HCT116 (cell line): ENCODE data around the gene IDUA. TPM values are rescaled to one million over a fixed set of nuclear protein-coding genes. Genes with fewer than 3 reads are reported as not detected.
A peak's percentile ranks its signal among the peaks of the same experiment; 100 is the strongest.

ENCODE experiments used
- ATAC-seq: fragments of 200-7000 bp; cut with Tn5 transposase; 2 replicates; pipeline ENCODE4 v1.9.1; 2020; ENCODE audit warnings: mild to moderate bottlenecking, moderate library complexity
- BruUV-seq: library from RNA; stranded (reverse); fragments of 400-500 nt; replicated peaks from 2 replicates; lab custom pipeline; 2021; lab: Mats Ljungman, UMichigan
- CTCF ChIA-PET: fragments of 300-600 bp; sonication (Branson Sonifier 250); formaldehyde crosslinking; loops from one replicate; lab custom pipeline; 2021; ENCODE audit warnings: antibody characterized with exemption; lab: Charles Lee
- POLR2A ChIA-PET: fragments of 300-600, 350-600 bp; sonication (Branson Sonifier 250); formaldehyde crosslinking; loops from one replicate; lab custom pipeline; 2021; ENCODE audit warnings: antibody characterized with exemption; lab: Charles Lee
- RAD21 ChIA-PET, 2 experiments: fragments of 300-600 bp; sonication (Branson Sonifier 250); formaldehyde crosslinking; loops; one replicate each; lab custom pipeline; 2023; ENCODE audit warnings: low total read pairs in 2 of 2; ENCODE audit not compliant: uncharacterized antibody in 2 of 2, unreplicated experiment in 2 of 2, low non-redundant PET in 1 of 2; lab: Charles Lee
- DNase-seq: peaks from one replicate; pipeline ENCODE4 v3.0.0-alpha.2; 2010; ENCODE audit warnings: low read depth, low spot score
- H2AFZ ChIP-seq: fragments of 200-600 bp; shearing (Covaris generic), sonication (generic); 2 replicates; pipeline ENCODE4 v1.6.1; 2017; ENCODE audit warnings: low read depth, mixed run types, mixed read lengths, antibody characterized with exemption, low read length; ENCODE audit not compliant: poor library complexity, severe bottlenecking
- H3K27ac ChIP-seq: 2 replicates; pipeline ENCODE4 v1.5.1; 2012; ENCODE audit warnings: low read depth, low read length
- H3K27me3 ChIP-seq: fragments of 200-600 bp; sonication (generic); 2 replicates; pipeline ENCODE4 v1.6.1; 2016; ENCODE audit warnings: mixed run types, low read length, mixed read lengths; ENCODE audit not compliant: insufficient read depth
- H3K36me3 ChIP-seq, 2 experiments: fragments of 200-500 bp in 1 of 2; fragments of 200-600 bp in 1 of 2; sonication (Bioruptor generic) in 1 of 2; sonication (generic) in 1 of 2; 2 replicates each; pipeline versions ENCODE4 v1.5.1 to v1.6.1; 2014 to 2016; ENCODE audit warnings: low read length in 2 of 2, inconsistent platforms in 1 of 2, mixed read lengths in 1 of 2, mixed run types in 1 of 2; ENCODE audit not compliant: insufficient read depth in 2 of 2, control insufficient read depth in 1 of 2
- H3K4me1 ChIP-seq, 2 experiments: fragments of 200-600 bp in 1 of 2; sonication (generic) in 1 of 2; 2 replicates each; pipeline versions ENCODE4 v1.5.1 to v1.6.1; 2012 to 2017; ENCODE audit warnings: low read length in 2 of 2, inconsistent platforms in 1 of 2, mild to moderate bottlenecking in 1 of 2, mixed read lengths in 1 of 2, mixed run types in 1 of 2, moderate library complexity in 1 of 2; ENCODE audit not compliant: insufficient read depth in 2 of 2, control insufficient read depth in 1 of 2
- H3K4me2 ChIP-seq: fragments of 200-600 bp; sonication (generic); 2 replicates; pipeline ENCODE4 v1.6.1; 2017; ENCODE audit warnings: mixed run types, low read length, mixed read lengths
- H3K4me3 ChIP-seq, 2 experiments: fragments of 200-600 bp in 1 of 2; sonication (generic) in 1 of 2; replicated peaks in 1 of 2; 2 replicates each; pipeline ENCODE4 v1.5.1; 2011 to 2016; ENCODE audit warnings: low read length in 2 of 2, control low read depth in 1 of 2, low read depth in 1 of 2, mild to moderate bottlenecking in 1 of 2, mixed read lengths in 1 of 2, mixed run types in 1 of 2
- H3K79me2 ChIP-seq: fragments of 200-600 bp; sonication (generic); 2 replicates; pipeline ENCODE4 v1.6.1; 2017; ENCODE audit warnings: mild to moderate bottlenecking, mixed run types, low read length, moderate library complexity, mixed read lengths; ENCODE audit not compliant: insufficient read depth
- H3K9ac ChIP-seq: fragments of 200-600 bp; sonication (generic); 2 replicates; pipeline ENCODE4 v1.6.1; 2016; ENCODE audit warnings: low read length, mixed read lengths
- H3K9me2 ChIP-seq: fragments of 200-600 bp; sonication (generic), shearing (Covaris generic); 2 replicates; pipeline ENCODE4 v1.6.1; 2017; ENCODE audit warnings: mixed run types, mild to moderate bottlenecking, moderate library complexity; ENCODE audit not compliant: insufficient read depth
- H3K9me3 ChIP-seq, 2 experiments: fragments of 200-500 bp in 1 of 2; fragments of 200-600 bp in 1 of 2; sonication (Bioruptor generic) in 1 of 2; sonication (generic) in 1 of 2; 2 replicates each; pipeline ENCODE4 v1.6.1; 2014 to 2017; ENCODE audit warnings: low read length in 2 of 2, mixed read lengths in 2 of 2, inconsistent platforms in 1 of 2, low read depth in 1 of 2, mild to moderate bottlenecking in 1 of 2, mixed run types in 1 of 2, moderate library complexity in 1 of 2; ENCODE audit not compliant: control insufficient read depth in 1 of 2, insufficient read depth in 1 of 2
- H4K20me1 ChIP-seq: fragments of 200-600 bp; sonication (generic), shearing (Covaris generic); 2 replicates; pipeline ENCODE4 v1.6.1; 2017; ENCODE audit warnings: mixed run types, mild to moderate bottlenecking, moderate library complexity; ENCODE audit not compliant: insufficient read depth
- EGR1 ChIP-seq: IDR thresholded peaks from 2 replicates; pipeline ENCODE4 v1.6.1; 2012; ENCODE audit warnings: low read depth
- ELF1 ChIP-seq: IDR thresholded peaks from 2 replicates; pipeline ENCODE4 v1.6.1; 2012; ENCODE audit warnings: low read depth, borderline replicate concordance
- FOSL1 ChIP-seq: IDR thresholded peaks from 2 replicates; pipeline ENCODE4 v1.6.1; 2012; ENCODE audit warnings: low read depth
- POLR2A ChIP-seq: IDR thresholded peaks from 2 replicates; pipeline ENCODE4 v1.7.0; 2011; ENCODE audit warnings: borderline replicate concordance; ENCODE audit not compliant: insufficient read depth, insufficient read length; ENCODE audit errors: extremely low read depth
- POLR2AphosphoS5 ChIP-seq: IDR thresholded peaks from 2 replicates; pipeline ENCODE4 v1.6.1; 2011; ENCODE audit warnings: mild to moderate bottlenecking, low read depth, low read length, moderate library complexity
- SP1 ChIP-seq: IDR thresholded peaks from 2 replicates; pipeline ENCODE4 v1.6.1; 2012; ENCODE audit warnings: low read depth
- TCF7L2 ChIP-seq: IDR thresholded peaks from 2 replicates; pipeline ENCODE4 v1.7.0; 2011; ENCODE audit warnings: borderline replicate concordance, inconsistent platforms; ENCODE audit not compliant: insufficient read depth, insufficient read length; ENCODE audit errors: extremely low read depth
- ZFX ChIP-seq: fragments of 450-650 bp; IDR thresholded peaks from 2 replicates; pipeline ENCODE4 v1.6.1; 2017
- ZNF274 ChIP-seq: fragments of 200-500 bp; sonication (Bioruptor generic); IDR thresholded peaks from 2 replicates; pipeline ENCODE4 v1.6.1; 2014; ENCODE audit warnings: mild to moderate bottlenecking, low read depth, low read length, inconsistent platforms
- intact Hi-C: fragments of 100-400 bp; cut with micrococcal nuclease; formaldehyde crosslinking; loops from 2 replicates; pipeline ENCODE4 v1.10.0; 2022
- total RNA-seq: library from RNA; stranded (reverse); gene quantifications from one replicate; pipeline ENCODE4 v1.2.1, GENCODE V29; 2021; ENCODE audit not compliant: unreplicated experiment
- TF ChIP-seq, protein P1 (sequence below), 3 experiments: fragments of 200-600 bp in 1 of 3; sonication (generic) in 1 of 3; IDR thresholded peaks in 2 of 3; conservative IDR thresholded peaks in 1 of 3; 2 replicates each; pipeline ENCODE4 v1.5.1; 2012 to 2017; ENCODE audit warnings: low read depth in 2 of 3, low read length in 2 of 3, antibody characterized with exemption in 1 of 3, borderline replicate concordance in 1 of 3, control low read depth in 1 of 3, mild to moderate bottlenecking in 1 of 3, mixed read lengths in 1 of 3, mixed run types in 1 of 3, moderate library complexity in 1 of 3; ENCODE audit not compliant: insufficient read depth in 1 of 3

Gene IDUA
- total RNA-seq, 1 experiment from 2014 or later = 28.2 TPM

DNA sequence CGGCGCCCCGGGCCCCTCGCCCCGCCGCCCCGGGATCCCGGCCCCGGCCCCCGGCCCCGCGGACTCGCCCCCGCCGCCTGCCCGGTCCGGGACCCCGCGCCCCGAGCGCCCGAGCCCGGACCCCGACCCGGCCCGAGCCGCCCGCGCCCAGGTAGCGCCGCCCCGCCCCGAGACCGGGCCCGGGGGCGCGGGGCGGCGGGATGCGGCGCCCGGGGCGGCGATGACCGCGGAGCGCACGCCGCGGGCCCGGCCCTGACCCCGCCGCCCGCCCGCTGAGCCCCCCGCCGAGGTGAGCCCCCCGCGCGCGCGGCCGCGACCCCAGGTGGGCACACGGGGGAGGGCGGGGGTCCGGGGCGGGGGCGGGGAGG is 24.8 kb downstream of the IDUA start (continued):
- TF ChIP-seq FOSL1 = no peak
- no peak for TF ChIP-seq POLR2A
- no peak for TF ChIP-seq ZFX
- no peak for TF ChIP-seq SP1
- no peak for TF ChIP-seq ELF1
- TF ChIP-seq ZNF274 = no peak
- TF ChIP-seq EGR1 = no peak
- TF ChIP-seq, protein P1, sequence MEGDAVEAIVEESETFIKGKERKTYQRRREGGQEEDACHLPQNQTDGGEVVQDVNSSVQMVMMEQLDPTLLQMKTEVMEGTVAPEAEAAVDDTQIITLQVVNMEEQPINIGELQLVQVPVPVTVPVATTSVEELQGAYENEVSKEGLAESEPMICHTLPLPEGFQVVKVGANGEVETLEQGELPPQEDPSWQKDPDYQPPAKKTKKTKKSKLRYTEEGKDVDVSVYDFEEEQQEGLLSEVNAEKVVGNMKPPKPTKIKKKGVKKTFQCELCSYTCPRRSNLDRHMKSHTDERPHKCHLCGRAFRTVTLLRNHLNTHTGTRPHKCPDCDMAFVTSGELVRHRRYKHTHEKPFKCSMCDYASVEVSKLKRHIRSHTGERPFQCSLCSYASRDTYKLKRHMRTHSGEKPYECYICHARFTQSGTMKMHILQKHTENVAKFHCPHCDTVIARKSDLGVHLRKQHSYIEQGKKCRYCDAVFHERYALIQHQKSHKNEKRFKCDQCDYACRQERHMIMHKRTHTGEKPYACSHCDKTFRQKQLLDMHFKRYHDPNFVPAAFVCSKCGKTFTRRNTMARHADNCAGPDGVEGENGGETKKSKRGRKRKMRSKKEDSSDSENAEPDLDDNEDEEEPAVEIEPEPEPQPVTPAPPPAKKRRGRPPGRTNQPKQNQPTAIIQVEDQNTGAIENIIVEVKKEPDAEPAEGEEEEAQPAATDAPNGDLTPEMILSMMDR (IDR thresholded peaks at IDR 0.05 in 2 of 3, conservative IDR thresholded peaks at IDR 0.05 in 1 of 3; ENCODE audit: borderline replicate concordance in 1 of 3, insufficient read depth in 1 of 3, low read depth in 2 of 3, low read length in 2 of 3) = no peak
- TF ChIP-seq TCF7L2 = no peak

DNA sequence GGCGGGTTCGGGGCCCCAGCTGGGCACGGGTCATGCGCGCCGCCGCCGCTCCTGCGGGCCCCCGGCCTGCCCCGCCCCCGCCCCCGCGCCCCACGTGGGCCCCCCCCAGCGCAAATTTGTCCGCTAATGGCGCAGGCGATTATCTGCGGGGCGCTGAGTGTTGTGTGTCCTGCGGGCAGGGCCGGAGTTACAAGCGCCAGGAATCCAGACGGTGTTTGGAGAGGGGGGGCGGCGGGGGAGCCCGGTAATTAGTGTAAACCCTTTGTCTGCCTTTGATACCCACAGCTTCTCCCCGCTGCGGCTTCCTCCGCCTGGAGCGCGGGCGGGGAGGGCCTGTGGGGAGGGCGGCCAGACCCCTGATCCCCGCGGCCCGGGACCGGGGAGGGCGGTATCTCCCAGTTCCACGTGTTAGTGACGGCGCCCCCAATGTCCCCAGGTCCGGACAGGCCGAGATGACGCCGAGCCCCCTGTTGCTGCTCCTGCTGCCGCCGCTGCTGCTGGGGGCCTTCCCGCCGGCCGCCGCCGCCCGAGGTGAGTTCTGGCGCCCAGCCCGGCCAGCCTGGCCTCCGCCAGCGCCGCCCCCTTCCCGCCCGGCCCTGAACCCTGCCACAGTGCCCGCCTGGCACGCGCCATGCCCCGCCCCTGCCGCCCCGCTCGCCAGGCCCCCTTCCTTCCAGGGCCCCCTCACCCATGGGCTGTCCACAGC is 25.3 kb downstream of the IDUA start:
- peaks cover 12% of the 10 kb centered on the region; the same call in 1 of the 2 replicates for H3K79me2 ChIP-seq
- H2AFZ ChIP-seq = no peak overlapping the region
- H3K4me2 ChIP-seq = peak overlapping the region; percentile 89
- BruUV-seq = no TSS peak
- peak overlapping the region; percentile 70 to 75 for H3K4me3 ChIP-seq
- CTCF ChIA-PET = no interaction called here
- peaks cover 3 to 4% of the 10 kb centered on the region in 2 experiments; a peak in 2 of 4 replicates for H3K36me3 ChIP-seq
- RAD21 ChIA-PET = interaction anchor here in 1 of 2 experiments (0.7 kb wide), 1 partner anchor 27 kb away, joined by 4 read pairs; no protein-coding TSS in a partner anchor
- POLR2A ChIA-PET = no interaction called here
- no peaks in the 10 kb centered on the region for H3K27me3 ChIP-seq
- intact Hi-C loops = loop anchor here (5.0 kb wide), 1 partner anchor 275 kb away; the partner anchor contains the start of gene MAEA
- peaks cover 20 to 29% of the 10 kb centered on the region in 2 experiments for H3K4me1 ChIP-seq
- H4K20me1 ChIP-seq = no peaks in the 10 kb centered on the region
- H3K9me2 ChIP-seq = no peaks in the 10 kb centered on the region
- DNase-seq = no peak
- peak overlapping the region; percentile 86 for H3K9ac ChIP-seq
- H3K9me3 ChIP-seq = no peaks in the 10 kb centered on the region
- H3K27ac ChIP-seq = peak overlapping the region; percentile 80
- TF ChIP-seq POLR2AphosphoS5 = peak; percentile 39; the same call in 1 of the 2 replicates
- no peak for TF ChIP-seq ELF1
- TF ChIP-seq TCF7L2 = peak; percentile 48
- no peak for TF ChIP-seq POLR2A
- TF ChIP-seq ZFX = peak; percentile 26; the same call in 1 of the 2 replicates
- peak; percentile 39 for ATAC-seq
